Bone marrow (tissue), 2 donors: ENCODE results near the gene CALM1.
A peak's percentile ranks its signal among the peaks of the same experiment; 100 is the strongest.

Source experiments
- DNase-seq, 2 donors: peaks; one replicate each; lab custom pipeline; 2025; lab: John Stamatoyannopoulos, UW

The CALM1 gene

DNA sequence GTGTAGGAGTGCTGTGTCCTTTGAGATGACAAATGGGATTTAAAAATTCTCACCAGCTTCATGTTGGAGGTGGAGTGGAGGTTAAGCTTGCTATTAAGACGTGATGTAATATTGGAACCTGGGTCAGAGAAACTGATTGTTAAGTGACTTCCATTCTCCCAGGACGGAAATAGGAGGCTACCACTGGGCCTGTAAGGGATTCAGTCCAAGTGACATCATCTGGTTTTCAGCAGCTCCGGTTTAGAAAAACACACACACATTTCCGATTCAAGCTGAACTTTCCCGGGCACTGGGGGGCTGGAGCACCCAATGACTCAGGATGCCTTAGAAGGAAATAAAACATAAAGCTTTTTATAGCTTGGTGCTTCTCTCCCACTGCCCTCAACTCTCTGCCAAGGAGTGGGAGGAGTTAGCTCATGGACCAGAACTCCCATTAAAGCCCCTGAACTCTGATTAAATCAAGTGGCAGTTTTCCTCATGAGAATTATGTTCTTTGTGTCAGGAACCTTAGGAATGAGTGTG, 12.4 kb downstream of the CALM1 start:
- peak in 1 of 2 donors; percentile 61 for DNase-seq

DNA sequence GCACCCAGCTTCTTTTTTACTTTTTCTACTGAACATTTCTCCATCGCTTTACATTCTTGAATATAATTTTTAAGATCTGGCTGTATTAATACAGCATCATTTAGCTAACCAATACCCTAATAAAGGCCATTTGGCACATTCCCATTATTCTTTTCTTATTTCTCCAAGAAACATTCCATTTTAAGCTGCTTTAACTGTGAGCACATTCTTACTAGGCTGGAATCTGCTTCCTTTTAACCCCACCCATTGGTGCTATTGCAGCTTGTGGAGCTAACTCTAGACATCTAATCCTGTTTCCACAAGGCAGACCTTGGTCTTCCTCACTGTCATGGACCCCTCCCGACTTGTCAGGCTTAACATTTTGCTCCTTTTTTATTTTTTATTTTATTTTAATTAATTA, 15.2 kb downstream of the CALM1 start:
- DNase-seq: no peak

DNA sequence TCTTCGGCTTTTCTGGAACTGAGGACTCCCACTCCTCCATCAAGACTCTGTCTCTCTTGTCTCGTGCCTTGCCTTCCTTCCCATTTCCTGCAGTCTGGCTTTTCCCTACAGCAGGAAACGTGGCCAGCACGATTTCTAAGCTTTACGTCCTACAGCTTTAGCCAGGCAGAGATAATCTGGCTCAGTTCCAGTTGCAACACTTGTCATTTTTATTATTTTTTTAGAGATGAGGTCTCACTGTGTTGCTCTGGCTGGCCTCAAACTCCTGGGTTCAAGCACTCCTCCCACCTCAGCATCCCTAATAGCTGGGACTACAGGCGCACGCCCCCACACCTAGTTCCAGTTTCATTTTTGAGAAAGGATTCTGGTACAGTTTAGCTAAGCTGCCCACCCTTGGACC, 19.9 kb downstream of the CALM1 start:
- DNase-seq: no peak

DNA sequence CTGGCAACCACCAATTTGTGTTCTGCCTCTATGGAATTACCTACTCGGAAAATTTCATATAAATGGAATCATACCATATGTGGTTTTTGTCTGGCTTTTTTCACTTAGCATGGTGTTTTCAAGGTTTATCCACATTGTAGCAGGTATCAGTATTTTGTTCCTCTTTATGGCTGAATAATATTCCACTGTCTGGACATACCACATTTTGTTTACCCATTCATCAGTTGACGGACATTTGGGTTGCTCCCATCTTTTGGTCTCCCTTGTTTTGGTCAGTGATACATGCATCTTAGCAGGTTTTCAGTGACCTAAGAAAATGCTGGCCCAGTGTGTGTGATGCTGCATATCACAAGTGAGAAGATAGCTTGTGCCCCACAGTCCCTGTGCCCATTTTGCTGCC, 21.2 kb downstream of the CALM1 start:
- DNase-seq: no peak

DNA sequence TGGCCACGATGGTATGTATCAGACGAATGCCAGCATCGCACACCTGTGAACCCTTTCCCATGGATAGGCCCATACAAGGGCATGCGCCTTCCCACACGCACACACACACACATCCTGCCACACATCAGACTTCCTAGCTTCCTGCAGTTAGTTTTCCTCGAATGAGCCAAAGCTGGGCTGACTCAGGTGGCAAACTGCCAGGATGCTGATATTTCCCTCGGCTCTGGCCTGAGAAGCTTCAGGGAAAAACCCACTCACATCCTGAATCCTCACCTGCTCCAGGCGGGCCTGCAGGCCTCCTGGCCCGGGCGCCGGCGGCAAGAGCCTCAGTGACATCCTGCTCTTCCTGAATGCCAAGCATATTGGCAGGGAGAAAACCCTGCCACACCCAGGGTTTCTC, 22.4 kb downstream of the CALM1 start:
- DNase-seq: no peak

DNA sequence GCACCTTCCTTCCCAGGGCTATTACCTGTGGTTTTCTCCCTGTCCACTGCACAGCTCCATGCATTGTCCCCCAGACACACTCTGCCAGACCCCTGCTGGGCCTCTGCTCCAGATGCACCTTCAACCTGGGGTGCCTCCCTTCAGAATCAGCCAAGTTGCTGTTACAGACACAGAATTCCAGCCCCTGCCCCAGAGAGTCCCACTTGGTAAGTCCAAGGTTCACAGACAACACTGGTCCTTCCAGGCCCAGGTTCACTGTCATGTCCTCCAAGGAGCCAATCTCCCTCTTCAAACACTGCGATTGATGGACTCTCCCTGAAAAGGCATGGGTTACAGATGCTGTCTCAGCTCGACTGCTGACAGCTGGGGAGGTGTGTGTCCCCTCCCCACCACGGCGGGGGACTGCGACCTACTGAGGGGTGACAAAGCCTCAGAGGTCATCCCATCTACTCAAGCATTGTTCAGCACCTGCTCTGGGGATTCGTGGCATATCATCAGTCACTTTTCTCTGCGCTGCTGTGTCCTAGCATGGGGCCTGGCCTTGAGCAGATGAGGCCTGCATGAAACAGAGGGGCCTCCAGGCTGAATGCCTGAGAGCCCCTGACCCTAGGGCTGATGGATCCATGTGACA, 24.3 kb downstream of the CALM1 start:
- DNase-seq: no peak

DNA sequence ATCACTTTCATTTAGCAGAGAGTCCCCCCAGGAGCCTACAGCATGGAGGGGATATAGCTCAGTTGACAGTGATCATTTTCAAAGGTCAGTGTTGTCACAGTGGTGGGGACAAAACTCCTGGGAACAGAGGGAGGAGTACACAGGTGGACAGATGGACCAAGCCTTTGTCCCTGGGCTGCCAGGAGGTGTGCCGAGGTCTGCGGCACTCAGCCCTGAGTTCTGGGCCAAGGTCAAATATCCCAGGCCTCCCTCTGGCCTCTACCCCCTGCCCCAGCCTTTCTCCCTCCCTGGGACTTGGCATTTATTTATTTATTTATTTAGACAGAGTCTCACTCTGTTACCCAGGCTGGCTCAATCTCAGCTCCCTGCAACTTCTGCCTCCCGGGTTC, 24.8 kb downstream of the CALM1 start:
- DNase-seq: no peak

DNA sequence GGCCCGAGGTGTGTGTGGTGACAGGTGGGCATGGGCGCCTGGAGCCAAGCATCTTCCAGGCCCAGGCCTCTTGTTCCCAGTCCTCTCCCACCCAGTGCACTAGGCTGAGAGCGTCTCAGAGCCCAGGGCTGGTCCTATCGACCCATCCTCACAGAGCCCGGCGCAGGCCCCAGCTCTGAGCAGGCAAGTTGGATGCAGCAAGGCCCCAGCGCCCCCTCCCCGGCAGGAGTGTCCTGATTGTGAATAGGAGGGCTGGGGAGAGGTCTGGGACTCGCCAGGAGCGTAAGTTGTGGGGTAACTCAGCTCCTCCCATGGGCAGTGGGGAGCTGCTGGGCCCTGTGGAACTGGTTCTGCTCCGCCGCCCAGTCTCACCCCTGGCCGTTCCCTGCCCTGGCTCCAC, 26.3 kb downstream of the CALM1 start:
- DNase-seq: no peak

DNA sequence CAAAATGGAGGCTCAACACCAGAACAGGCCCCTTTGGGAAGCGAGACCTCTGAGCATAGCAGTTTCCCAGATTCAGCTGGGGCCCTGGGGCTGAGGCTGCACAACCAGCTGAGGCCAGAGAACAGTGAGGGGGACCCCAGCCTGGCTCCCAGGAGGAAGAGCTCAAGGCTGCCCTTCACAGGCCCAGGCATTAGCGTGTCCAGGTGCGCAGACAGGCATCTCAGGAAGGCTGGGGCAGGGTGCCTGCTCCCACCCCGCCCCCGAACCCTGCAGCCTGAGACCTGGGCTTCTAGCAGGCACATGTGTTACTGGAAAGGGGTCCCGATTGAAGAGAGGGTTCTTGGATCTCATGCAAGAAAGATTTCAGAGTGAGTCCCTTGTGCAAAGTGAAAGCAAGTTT, 27.2 kb downstream of the CALM1 start:
- no peak for DNase-seq

DNA sequence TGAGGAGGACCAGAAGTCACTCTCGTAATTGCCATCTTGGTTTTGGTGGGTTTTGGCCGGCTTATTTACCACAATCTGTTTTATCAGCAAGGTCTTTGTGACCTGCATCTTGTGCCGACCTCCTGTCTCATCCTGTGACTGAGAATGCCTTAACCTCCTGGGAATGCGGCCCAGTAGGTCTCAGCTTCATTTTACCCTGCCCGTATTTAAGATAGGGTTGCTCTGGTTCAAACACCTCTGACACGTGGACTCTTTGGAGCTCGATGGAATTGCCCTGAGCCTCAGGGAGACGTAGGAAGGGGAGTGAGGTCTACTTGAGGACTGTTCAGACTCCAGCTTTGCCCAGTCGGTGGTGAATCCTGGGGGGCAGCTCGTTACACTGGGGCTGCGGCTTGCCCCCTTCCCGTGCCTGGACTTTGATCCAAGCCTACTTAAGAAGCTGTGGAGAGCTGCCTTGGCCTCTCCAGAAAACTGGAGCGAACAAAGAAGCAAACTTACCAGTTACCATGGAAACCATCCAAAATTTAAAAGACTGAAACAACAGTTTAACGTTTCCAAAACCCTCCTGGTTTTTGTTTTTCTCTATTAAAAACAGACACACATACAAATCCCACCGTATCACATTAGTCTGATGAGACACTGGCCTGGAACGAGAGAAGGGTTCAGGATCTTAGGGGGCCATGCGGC, 28.0 kb downstream of the CALM1 start:
- no peak for DNase-seq

DNA sequence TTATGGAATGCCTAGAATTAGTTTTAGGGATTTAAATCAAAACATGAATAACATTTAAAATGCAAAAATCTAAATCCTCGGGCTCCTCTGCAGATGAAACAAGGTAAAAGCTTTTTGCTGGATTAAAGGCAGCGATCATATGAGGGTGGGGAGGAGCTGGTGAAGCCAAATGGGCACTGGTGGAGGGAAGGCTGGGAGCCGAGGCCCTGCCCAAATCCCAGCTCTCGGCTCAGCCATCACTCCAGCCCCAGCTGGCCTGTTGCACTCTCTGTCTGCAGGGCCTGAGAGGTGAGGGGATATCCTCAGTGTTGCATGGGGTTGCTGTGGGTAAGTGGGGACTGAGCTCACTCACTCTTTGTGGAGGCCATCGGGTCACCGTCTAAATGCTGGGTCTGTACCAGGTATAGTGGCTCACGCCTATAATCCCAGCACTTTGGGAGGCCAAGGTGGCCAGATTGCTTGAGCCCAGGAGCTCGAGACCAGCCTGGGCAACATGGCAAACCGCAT, 28.6 kb downstream of the CALM1 start:
- no peak for DNase-seq

DNA sequence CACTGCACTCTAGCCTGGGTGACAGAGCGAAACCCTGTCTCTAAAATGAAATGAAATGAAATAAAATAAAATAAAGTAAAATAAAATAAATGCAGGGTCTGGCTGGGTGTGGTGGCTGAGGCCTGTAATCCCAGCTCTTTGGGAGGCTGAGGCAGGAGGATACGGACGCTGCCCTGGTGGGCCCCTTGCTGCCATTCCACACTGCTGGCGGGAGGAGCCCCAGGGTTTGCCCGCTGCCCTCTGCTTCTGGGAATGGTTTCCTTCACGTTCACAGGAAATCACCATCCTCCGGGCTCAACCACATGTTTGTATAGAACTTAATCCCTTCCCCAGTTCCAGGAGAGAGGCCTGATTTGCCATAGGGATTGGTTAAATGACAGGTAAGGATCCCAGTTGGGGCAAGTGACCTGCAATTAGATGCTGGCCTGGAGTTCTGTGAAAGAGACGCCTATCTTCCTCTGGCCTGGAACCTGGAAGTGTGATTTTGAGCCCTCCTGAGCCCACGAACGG, 29.3 kb downstream of the CALM1 start:
- DNase-seq: no peak

DNA sequence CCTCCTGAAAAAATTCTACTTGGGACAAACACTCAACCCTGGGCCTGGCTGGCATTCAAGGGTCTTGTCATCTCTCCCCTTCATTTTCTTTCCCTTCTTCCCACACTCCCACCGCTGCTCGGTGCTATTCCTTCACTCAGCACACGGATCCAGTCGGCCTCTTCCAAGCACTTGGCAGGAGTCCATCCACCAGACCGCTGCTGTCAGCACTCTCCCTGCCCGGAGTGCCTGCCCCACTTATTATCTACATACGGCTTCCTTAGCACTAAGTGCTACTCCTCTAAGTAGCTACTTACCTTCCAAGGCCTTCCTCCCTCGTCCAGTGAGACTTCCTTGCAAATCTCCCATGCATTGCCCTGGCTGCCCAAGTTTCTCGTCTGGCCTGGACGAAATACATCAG, 29.8 kb downstream of the CALM1 start:
- DNase-seq: no peak

DNA sequence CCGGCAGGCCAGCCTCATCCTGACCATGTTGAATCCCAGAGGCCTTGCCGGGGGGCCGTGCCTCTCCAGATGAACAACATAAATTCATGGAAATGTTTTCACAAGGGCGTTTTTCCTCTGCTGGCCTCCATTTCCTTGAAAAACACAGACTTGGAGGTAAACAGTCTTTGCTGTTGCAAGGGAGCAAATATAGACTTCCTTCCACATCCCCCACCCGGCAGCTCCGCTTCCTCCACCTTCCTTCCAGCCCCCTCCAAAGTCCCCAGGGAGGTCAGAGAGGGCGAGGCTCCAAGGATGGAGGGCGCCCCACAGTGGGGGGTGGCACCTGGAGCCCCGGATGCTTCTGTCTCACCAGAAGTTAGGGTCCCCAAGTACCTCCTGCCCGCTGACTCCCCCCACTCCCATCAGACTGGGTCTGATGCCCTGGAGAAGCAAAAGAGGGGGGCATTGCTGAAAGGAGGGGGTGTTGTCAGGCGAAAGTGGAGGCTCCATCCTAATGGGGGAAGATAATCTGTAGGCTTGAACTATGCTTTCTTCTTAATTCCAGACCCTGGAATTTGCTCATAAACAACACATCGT, 31.1 kb downstream of the CALM1 start:
- DNase-seq: no peak

DNA sequence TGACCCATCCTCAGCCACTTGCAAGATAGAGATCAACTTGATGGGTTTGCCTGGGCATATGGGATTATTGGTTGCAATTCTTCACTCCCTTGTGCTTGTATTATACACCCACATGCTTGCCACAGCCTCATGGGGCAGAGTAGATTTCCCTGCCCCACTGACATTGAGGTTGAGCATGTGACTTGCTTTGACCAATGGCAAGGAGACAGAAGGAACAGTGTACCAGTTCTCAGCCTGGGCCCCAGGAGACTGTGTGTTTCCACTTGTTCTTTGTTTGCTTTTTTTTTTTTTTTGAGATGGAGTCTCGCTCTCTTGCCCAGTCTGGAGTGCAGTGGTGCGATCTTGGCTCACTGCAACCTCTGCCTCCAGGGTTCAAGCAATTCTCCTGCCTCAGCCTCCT, 31.8 kb downstream of the CALM1 start:
- no peak for DNase-seq

DNA sequence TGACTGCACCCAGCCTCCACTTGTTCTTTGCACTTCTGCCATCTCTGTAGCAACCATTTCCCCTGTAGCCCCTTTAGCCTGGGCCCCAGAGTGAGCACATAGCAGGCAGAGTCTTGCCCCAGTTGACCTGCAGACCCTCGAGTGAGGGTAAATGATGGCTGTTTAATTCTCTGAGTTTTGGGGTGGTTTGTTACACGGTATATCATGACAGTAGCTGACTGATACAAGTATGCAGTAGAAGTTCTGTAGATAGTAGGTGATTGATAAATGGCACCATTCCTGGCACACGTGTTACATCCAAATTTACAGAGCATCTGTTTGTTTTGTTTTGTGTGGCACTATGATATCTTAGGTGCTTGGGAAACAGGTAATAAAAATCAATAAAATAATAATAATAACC, 32.4 kb downstream of the CALM1 start:
- DNase-seq: no peak

DNA sequence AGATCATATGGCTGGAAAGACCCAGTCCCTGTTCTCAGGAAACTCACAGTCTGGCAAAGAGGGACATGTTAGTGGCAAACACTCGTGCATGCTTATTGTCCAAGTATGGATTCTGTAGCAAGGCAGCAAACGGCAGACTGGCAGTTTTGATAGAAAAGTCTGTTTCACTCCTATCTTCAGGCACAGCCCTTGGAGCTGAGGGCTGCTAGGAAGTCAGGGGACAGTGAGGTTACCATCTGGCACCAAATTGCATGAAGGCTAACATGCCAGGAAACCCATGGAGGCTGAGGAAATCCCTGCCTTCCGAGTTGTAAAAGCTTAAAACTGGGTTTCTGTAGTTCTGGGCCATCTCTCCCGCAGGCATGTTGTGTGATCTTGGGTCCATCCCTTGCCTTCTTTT, 32.9 kb downstream of the CALM1 start:
- no peak for DNase-seq

DNA sequence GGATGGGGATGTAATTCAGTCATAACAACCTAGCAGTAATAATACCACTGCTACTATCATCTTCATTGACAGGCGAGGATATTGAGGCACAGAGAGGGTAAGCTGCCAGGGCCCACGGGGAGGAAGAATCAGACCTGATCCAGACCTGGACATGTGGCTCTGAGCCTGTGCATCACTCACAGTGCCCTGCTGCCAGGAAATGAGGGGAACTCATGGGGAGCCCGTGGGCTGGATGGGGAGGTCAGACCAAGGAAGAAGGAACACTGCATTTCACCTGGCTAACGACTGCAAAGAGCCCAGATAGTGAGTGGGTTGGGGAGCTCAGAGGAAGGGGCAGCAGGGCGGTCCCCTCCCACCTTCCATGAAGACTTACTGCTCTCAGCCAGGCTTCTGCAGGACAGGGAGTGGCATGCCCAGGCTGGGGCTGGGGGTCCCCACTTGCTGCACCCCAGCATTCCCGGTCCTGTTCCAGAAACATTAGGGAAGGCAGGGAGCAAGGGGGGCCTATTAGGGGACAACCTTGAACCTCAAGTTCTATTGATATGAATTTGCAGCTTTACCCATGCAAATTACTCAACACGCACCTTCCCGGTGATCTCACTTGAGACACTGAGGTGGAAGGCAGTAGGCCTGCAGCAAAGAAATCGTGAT, 37.7 kb downstream of the CALM1 start:
- DNase-seq: no peak

DNA sequence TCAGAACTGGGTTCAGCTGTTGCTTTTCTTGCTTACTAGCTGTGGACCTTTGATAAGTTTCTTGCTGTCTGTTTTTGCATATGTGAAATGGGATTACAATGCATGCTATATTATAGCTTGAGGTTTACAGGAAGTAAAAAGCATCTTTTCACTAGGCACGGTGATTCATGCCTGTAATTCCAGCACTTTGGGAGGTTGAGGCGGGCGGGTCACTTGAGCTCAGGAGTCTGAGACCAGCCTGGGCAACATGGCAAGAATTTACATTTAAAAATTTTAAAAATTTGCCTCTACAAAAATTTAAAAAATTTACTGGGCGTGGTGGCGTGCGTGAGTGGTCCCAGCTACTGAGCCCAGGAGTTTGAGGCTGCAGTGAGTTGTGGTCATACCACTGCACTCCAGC, 42.0 kb downstream of the CALM1 start:
- DNase-seq: no peak

DNA sequence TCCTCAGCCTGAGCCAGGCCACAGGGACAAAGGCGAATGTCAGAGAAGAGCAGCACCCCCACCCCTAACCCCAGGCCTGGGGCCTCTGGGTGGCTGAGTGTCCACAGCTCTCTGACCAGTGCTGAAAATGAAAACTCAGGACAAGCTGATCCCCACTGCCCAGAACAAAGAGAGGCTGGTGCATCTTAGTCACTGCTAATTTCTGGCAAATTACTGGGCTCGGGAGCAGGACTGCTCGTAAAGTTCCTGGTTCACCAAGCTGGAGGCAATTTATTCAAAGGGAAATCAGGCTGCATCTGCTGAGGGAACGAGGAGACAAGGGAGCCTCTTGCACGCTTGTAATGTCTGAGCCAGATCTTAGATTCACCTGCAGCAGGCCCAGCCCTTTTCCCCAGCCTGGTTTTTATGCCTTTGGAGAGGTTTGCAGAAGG, 43.2 kb downstream of the CALM1 start:
- no peak for DNase-seq

DNA sequence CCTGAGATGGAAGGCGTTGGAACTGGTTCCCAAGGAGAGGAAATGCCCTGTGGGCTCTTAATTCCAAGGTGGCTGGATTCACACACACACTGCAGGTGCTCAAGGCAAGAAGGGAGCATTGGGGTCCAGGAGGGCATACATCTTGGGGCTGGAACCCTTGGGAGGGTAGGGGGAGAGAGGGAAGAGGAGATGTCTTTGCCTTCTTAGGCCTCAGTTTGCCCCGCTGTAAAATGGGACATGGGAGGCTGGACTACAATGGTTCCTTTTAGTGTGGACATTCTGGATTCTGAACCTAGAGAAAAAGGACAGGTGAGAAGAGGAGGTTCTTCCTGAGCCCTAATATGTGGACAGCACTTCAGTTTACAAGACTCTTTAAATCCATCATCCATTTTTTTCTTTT, 43.8 kb downstream of the CALM1 start:
- no peak for DNase-seq

DNA sequence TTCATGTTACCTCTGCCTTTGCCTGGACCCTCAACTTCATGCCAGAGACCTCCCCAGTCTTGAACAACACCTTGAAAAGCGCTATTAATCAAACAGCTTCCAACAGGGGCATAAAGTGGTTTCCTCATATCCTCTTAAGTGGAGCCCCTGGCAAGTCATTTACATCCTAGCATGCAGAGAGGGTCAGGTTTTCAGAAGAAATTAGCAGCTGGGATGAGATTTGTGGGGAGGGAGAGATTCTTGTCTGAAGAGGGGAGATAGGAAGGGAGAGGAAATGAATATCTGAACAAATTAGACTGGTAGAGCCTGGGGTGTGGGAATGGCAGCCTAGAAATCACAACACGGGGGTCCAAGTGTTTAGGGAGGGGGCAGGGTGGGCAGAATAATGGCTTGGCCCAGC, 45.6 kb downstream of the CALM1 start:
- no peak for DNase-seq
